GM08714 (cell line): ENCODE results near the gene RSPH10B2.
"Not testable (repeated sequence)": the region's sequence is repeated elsewhere in the genome, so short reads cannot be mapped to it uniquely, and the experiment has no call there.

ENCODE experiments used
- H3K4me3 ChIP-seq: fragments of 200-500 bp; sonication (Bioruptor generic); 2 replicates; pipeline ENCODE4 v1.5.1; 2014; ENCODE audit warnings: mild to moderate bottlenecking, low read length, inconsistent platforms
- ZNF274 ChIP-seq: IDR thresholded peaks from 2 replicates; pipeline ENCODE4 v1.6.1; 2012; ENCODE audit warnings: mild to moderate bottlenecking, low read depth, low read length

Gene RSPH10B2

GRCh38 chr7:6831018-6831725 is 77.3 kb downstream of the RSPH10B2 start:
- no peak overlapping the region for H3K4me3 ChIP-seq
- no peak for TF ChIP-seq ZNF274

DNA sequence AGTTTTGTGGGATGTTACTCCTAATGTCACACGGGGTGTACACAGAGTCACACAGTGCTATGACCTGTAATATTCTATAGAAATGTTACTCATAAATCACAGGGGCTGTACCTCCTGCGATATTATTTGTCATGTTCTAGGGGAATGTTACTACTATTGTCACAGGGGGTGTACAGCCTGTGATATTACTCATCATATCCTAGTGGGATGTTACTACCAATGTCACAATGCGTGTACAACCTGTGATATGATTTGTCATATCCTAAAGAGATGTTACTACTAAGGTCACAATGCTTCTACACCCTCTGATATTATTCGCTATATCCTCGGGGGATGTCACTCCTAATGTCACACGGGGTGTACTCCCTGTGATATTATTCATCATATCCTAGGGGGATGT is 79.7 kb downstream of the RSPH10B2 start:
- no peak for TF ChIP-seq ZNF274

DNA sequence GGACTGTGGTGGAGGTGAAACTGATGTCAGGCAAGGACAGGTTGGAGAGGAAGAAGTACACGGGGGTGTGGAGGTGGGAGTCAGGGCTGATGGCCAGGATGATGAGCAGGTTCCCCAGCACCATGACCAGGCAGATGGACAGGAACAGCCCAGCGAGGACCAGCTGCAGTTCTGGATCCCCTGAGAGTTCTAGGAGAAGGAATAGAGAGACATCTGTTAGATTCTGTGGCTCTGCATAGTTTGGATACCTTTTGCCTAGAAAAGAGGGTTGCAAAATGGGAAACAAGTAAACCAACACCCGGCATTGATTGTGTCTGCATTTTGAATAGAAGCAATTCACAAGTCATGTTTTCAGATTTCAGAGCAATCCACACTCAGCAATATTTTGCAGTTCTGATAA is 81.6 kb downstream of the RSPH10B2 start:
- H3K4me3 ChIP-seq: not testable (repeated sequence)

More for the DNA sequence above, 79.7 kb downstream of the RSPH10B2 start:
- H3K4me3 ChIP-seq: no peak overlapping the region

DNA sequence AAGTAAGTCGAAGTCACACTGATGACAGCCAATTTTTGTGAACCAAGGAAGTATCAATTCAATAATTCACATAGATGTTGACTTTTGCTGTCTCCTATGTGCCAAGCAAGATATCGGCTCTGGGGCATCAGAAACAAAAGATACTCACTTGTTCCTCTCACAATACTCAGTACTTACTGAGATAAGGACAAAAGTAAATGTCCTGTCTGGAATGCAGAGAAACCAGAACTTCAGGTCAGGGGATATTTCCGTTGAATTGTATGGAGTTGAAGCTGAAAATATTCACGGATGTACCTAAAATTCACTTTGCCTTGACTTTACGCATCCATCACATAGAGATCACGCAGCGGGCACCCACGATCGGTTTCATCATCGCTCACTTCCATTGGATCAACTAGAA is 83.2 kb downstream of the RSPH10B2 start:
- H3K4me3 ChIP-seq: not testable (repeated sequence)

GRCh38 chr7:6842278-6842921 is 88.5 kb downstream of the RSPH10B2 start:
- H3K4me3 ChIP-seq: not testable (repeated sequence)

DNA sequence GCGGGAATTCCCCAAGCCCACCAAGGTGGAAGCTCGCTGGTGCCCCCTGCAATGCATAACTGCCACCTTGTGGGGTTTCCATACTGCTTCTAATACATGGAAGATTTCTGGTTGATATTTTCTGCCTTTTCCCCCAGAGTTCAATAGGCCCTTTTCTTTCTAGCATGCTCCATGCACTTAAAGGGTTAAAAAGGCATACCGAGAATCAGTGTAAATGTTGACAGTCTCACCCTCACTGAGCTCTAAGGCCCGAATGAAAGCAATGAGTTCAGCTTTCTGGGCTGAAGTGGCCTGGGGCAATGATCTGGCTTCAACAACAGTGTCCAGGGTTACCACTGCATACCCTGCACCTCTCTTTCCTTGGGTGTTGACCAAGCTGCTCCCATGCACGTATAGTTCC is 89.2 kb downstream of the RSPH10B2 start:
- H3K4me3 ChIP-seq: not testable (repeated sequence)

DNA sequence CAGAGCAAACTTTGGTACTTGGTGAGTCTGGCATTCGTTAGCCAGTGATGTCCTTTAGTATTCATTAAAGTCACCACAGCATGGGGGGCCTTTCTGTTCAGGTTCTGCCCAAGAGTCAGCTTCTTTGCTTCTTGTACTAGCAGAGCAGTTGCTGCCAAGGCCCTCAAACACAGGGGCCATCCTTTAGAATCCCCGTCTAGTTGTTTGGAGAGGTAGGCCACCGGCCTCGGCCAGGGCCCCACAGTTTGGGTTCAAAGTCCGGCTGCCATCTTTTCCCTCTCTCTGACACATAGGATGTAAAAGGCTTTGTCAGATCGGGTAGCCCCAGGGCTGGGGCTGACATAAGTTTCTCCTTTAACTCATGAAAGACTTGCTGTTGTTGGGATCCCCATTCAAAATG is 89.8 kb downstream of the RSPH10B2 start:
- not testable (repeated sequence) for H3K4me3 ChIP-seq

DNA sequence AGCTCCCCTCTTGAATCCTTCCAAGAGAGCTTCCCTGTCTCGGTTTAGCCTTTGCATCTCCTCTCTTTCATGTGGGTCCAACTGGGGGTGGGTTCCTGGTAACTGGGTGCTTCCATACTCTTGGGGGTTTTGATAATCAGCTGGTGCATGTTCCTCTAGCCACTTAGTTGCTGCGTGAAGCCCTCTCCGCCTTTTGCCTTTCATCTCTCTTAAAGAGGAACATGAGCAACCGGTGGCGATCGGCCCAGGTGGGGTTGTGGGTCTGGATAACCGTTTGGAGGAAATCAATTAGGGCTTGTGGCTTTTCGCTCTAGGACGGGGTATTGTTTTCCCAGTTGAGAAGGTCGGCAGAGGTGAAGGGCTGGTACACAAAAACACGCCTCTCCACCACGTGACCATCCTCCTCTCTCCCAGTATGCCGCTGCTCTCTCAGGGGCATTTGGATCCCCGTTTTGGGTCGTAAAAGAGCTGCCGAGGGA is 92.1 kb downstream of the RSPH10B2 start:
- not testable (repeated sequence) for H3K4me3 ChIP-seq

- not testable (repeated sequence) for H3K4me3 ChIP-seq
Measured at GRCh38 chr7:6847751-6848150, 93.8 kb downstream of the RSPH10B2 start.
